Pancreas (tissue), 10 donors: ENCODE data around the gene NPPC. TPM values are rescaled to one million over a fixed set of nuclear protein-coding genes. Genes with fewer than 3 reads are reported as not detected.

Experiments used
- ATAC-seq, 4 donors: fragments of 200-7000 bp; cut with Tn5 transposase; one replicate each; pipeline versions ENCODE4 v1.8.0 to v1.9.1; 2020; ENCODE audit warnings: mild to moderate bottlenecking in 4 of 4, moderate library complexity in 4 of 4
- DNase-seq, 6 donors: peaks; one replicate each; pipeline ENCODE4 v3.0.0-alpha.2; 2020
- FAIRE-seq: peaks from 2 replicates; lab custom pipeline; 2012; peaks lifted over from hg19 to GRCh38; lab: Jason Lieb, UNC
- H3K27ac ChIP-seq, 4 donors: fragments of 200-600 bp; sonication (generic); 1 replicate in 3 of 4; 2 replicates in 1 of 4; pipeline versions ENCODE4 v1.5.0 to v1.8.0; 2020
- H3K27me3 ChIP-seq, 4 donors: fragments of 200-600 bp; one replicate each; pipeline ENCODE4 v1.8.0; 2021
- H3K36me3 ChIP-seq, 3 donors: fragments of 200-600 bp; sonication (generic) in 1 of 3; one replicate each; pipeline versions ENCODE4 v1.5.0 to v1.8.0; 2020 to 2021
- H3K4me1 ChIP-seq, 3 donors: fragments of 200-600 bp; one replicate each; pipeline ENCODE4 v1.8.0; 2021
- H3K4me3 ChIP-seq, 4 donors: fragments of 200-600 bp; sonication (generic) in 2 of 4; one replicate each; pipeline versions ENCODE4 v1.5.0 to v1.8.0; 2020 to 2021
- H3K9me3 ChIP-seq, 4 donors: fragments of 200-600 bp; one replicate each; pipeline ENCODE4 v1.8.0; 2021
- CTCF ChIP-seq, 4 donors: fragments of 200-600 bp; sonication (generic) in 3 of 4; IDR thresholded peaks; one replicate each; pipeline versions ENCODE4 v1.5.0 to v1.8.0; 2021; ENCODE audit warnings: antibody characterized with exemption in 4 of 4
- WGBS, 2 donors: extraction: QIAGEN DNeasy Blood & Tissue Kit; methylation state at CpG; one replicate each; pipeline ENCODE4 v1.1.7; 2013; 5-methylcytosine and 5-hydroxymethylcytosine counted together
- intact Hi-C, 3 donors: fragments of 100-400 bp; cut with DNase I; formaldehyde crosslinking; loops; one replicate each; pipeline versions ENCODE4 v1.11.1 to v1.14.2; 2022
- polyA plus RNA-seq, 2 donors: library from polyadenylated mRNA; stranded (reverse); fragments of 200-250 nt; gene quantifications; one replicate each; pipeline ENCODE4 v1.2.3, GENCODE V29; 2013
- total RNA-seq, 6 donors: library from RNA; stranded (reverse); fragmentation: NEBNext Ultra II Directional in 4 of 6; extraction: Animal tissue kit (Norgen Biotek cat#: 25700) in 4 of 6; gene quantifications; one replicate each; pipeline versions ENCODE4 v1.2.1 to v1.2.4, GENCODE V29; 2021 to 2023
- donor health status: healthy with polysubstance abuse.
- donor health status: DM: no; HTN: no; CAD: no; lungs with moderate emphysema.
- donor health status: DM: no; HTN: no; CAD: no.
- donor health status: control.
- donor health status: control.
- donor health status: Bipolar disorder and iron deficiency.
- donor health status: DM: yes; HTN: yes; CAD: no.
- donor health status: DM: no; HTN: no; CAD: no.
- donor health status: DM: no; HTN: no; CAD: no.
- donor health status: DM: yes; HTN: yes; CAD: no.

The NPPC gene
- total and polyA plus RNA-seq, 8 donors: 0.26 TPM; not detected in 7

DNA sequence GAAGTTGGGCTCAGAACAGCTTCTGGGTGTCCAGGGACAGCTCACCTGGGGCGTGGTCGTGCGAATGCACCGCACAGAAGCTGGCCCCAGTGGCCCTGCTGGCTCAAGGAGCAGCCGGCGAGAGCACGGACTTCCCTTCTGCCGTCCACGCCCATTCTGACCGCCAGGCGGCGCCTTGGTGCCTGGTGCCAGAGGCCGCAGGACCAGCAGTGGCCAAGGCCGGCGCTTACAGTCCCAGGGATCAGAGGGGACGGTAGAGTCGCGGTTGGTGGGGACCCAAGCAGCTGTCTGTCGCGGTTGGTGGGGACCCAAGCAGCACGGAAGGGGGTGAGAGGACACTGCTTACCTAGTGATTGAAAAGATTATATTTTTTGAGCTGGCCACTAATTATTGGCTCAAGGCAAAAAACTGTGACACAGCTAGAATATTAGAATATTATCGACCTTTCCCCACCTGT lies 25.7 kb downstream of the NPPC start:
- Histone ChIP-seq H3K4me3 (no peak overlapping the region), H3K27ac (no peak overlapping the region), H3K27me3 (no peaks in the 10 kb centered on the region), H3K4me1 (no peaks in the 10 kb centered on the region), H3K9me3 (no peaks in the 10 kb centered on the region), H3K36me3 (no peaks in the 10 kb centered on the region)
- intact Hi-C loops: loop anchor here in 2 of 3 donors (10.0 kb wide), 3 partner anchors 424 to 614 kb away; no protein-coding TSS in a partner anchor
- ATAC-seq (peak; percentile 94 to 100 (median 98)), FAIRE-seq (no peak), DNase-seq (peak; percentile 68 to 98 (median 87))
- TF ChIP-seq CTCF (IDR thresholded peaks at IDR 0.05): peak; percentile 79 to 81 (median 80)
- WGBS, 2 donors: 9 to 10% methylated on average over 22 of the region's 22 CpGs

- H3K9me3 ChIP-seq: no peaks in the 10 kb centered on the region
- FAIRE-seq (no peak), DNase-seq (peak in 2 of 6 donors; percentile 9 to 12), ATAC-seq (no peak)
- H3K27me3 ChIP-seq: no peaks in the 10 kb centered on the region
- H3K36me3 ChIP-seq: no peaks in the 10 kb centered on the region
- no peak overlapping the region for H3K4me3 ChIP-seq
- no peak for TF ChIP-seq CTCF (IDR thresholded peaks at IDR 0.05)
- H3K4me1 ChIP-seq: peaks cover 0 to 5% (median 0%) of the 10 kb centered on the region in 3 donors
- intact Hi-C loops: no loop called here
- no peak overlapping the region for H3K27ac ChIP-seq
- 82 to 85% methylated on average over 15 of the region's 15 CpGs for WGBS, 2 donors
Measured at GRCh38 chr2:231894566-231895380, 31.4 kb downstream of the NPPC start.

- Histone ChIP-seq H3K27me3 (no peaks in the 10 kb centered on the region), H3K36me3 (no peaks in the 10 kb centered on the region), H3K4me3 (no peak overlapping the region), H3K9me3 (no peaks in the 10 kb centered on the region), H3K4me1 (peaks cover 0 to 5% (median 0%) of the 10 kb centered on the region in 3 donors), H3K27ac (no peak overlapping the region)
- no peak for FAIRE-seq
- WGBS, 2 donors: 84 to 85% methylated on average over 11 of the region's 11 CpGs
- no peak for ATAC-seq
- intact Hi-C loops: no loop called here
- no peak for DNase-seq
- no peak for TF ChIP-seq CTCF (IDR thresholded peaks at IDR 0.05)
Measured at GRCh38 chr2:231891514-231891905, 34.7 kb downstream of the NPPC start.

- no peak overlapping the region for H3K4me3 ChIP-seq
- no peak for FAIRE-seq
- peaks cover 0 to 5% (median 0%) of the 10 kb centered on the region in 3 donors for H3K4me1 ChIP-seq
- H3K36me3 ChIP-seq: no peaks in the 10 kb centered on the region
- peak; percentile 63 to 93 (median 82) for ATAC-seq
- 44 to 48% methylated on average over 11 of the region's 11 CpGs for WGBS, 2 donors
- intact Hi-C loops: no loop called here
- H3K27ac ChIP-seq: no peak overlapping the region
- TF ChIP-seq CTCF (IDR thresholded peaks at IDR 0.05): no peak
- DNase-seq: peak in 4 of 6 donors; percentile 25 to 50 (median 30)
- H3K27me3 ChIP-seq: no peaks in the 10 kb centered on the region
- no peaks in the 10 kb centered on the region for H3K9me3 ChIP-seq
Measured at GRCh38 chr2:231890896-231891513, 35.2 kb downstream of the NPPC start.
